Measurements from ENCODE around the gene PDE1A. TPM values are rescaled to one million over a fixed set of nuclear protein-coding genes. Genes with fewer than 3 reads are reported as not detected.

The PDE1A gene
- total and polyA plus RNA-seq, 2 of the 13 experiments (the other 11 are each of a cell fraction or from before 2014, with no cell fraction given), result not detected

DNA sequence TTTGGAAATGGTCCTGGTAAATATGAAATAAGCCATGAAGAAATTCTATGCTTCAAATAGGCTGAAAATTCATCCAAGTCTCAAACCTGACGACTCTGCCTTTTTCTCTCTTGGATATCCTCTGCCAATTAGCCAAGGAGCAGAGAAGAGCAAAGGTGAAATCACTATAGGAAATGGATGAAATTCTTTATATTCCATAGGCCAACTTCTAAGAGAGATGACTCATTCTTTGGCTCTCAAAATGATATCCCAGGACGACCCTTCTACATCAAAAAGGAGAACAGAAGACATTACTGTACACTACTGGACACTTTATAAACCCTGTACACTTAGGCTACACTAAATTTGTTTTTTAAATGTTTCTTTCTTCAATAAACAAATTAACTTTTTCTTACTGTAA, 22.7 kb downstream of the PDE1A start:
- CTCF ChIA-PET (ENCODE audit: low intra/inter-chr PET ratio, low total read pairs), result no interaction called here
- no peak for ATAC-seq

More for the DNA sequence above, 22.7 kb downstream of the PDE1A start:
- Histone ChIP-seq H2AFZ (ENCODE audit: low read length) (no peak overlapping the region), H3K36me3 (replicated peaks in 1 of 2; ENCODE audit: control insufficient read depth in 1 of 2, insufficient read depth in 2 of 2, low read length in 2 of 2) (no peaks in the 10 kb centered on the region), H3K4me1 (ENCODE audit: insufficient read depth, low read length) (no peaks in the 10 kb centered on the region), H3K4me3 (replicated peaks in 1 of 3; ENCODE audit: insufficient read depth in 1 of 3, low read depth in 2 of 3, low read length in 3 of 3) (no peak overlapping the region), H3K27me3 (ENCODE audit: control insufficient read depth in 1 of 2, insufficient read depth in 2 of 2, low read length in 2 of 2) (no peaks in the 10 kb centered on the region), H3K9me3 (ENCODE audit: low read length) (no peaks in the 10 kb centered on the region), H4K20me1 (ENCODE audit: insufficient read depth, low read length) (no peaks in the 10 kb centered on the region), H3K79me2 (ENCODE audit: insufficient read depth, low read length) (no peaks in the 10 kb centered on the region), H3K27ac (ENCODE audit: extremely low read length, insufficient read depth, low read length) (no peak overlapping the region), H3K9ac (ENCODE audit: insufficient read depth, low read depth, low read length) (no peak overlapping the region), H3K4me2 (ENCODE audit: low read depth, low read length) (no peak overlapping the region)
- 4% methylated on average over 2 of the region's 2 CpGs for WGBS (ENCODE audit: low lambda C conversion rate)
- DNase-seq (ENCODE audit: low spot score) (no peak), FAIRE-seq (no peak)
- no TSS peak for BruUV-seq (replicated peaks)
- intact Hi-C loops (cut with micrococcal nuclease; ENCODE audit: unreplicated experiment), result no loop called here
- in situ Hi-C loops (cut with HindIII; ENCODE audit: extremely low pct_ligation_motif_present, low pct_unique_long_range_greater_than_20kb), result no loop called here
- TF ChIP-seq SP2 (CRISPR knock-in tag; IDR thresholded peaks at IDR 0.05), result no peak
- TF ChIP-seq, protein P1, sequence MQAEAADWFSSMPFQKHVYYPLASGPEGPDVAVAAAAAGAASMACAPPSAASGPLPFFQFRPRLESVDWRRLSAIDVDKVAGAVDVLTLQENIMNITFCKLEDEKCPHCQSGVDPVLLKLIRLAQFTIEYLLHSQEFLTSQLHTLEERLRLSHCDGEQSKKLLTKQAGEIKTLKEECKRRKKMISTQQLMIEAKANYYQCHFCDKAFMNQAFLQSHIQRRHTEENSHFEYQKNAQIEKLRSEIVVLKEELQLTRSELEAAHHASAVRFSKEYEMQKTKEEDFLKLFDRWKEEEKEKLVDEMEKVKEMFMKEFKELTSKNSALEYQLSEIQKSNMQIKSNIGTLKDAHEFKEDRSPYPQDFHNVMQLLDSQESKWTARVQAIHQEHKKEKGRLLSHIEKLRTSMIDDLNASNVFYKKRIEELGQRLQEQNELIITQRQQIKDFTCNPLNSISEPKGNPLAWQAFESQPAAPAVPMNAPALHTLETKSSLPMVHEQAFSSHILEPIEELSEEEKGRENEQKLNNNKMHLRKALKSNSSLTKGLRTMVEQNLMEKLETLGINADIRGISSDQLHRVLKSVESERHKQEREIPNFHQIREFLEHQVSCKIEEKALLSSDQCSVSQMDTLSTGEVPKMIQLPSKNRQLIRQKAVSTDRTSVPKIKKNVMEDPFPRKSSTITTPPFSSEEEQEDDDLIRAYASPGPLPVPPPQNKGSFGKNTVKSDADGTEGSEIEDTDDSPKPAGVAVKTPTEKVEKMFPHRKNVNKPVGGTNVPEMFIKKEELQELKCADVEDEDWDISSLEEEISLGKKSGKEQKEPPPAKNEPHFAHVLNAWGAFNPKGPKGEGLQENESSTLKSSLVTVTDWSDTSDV (CRISPR knock-in tag; IDR thresholded peaks at IDR 0.05), result no peak
- TF ChIP-seq BORCS8-MEF2B (CRISPR knock-in tag; IDR thresholded peaks at IDR 0.05), result no peak
- TF ChIP-seq ZNF513 (CRISPR knock-in tag; conservative IDR thresholded peaks at IDR 0.05), result no peak
- TF ChIP-seq ZNF737 (CRISPR knock-in tag; IDR thresholded peaks at IDR 0.05; ENCODE audit: borderline replicate concordance), result no peak
- TF ChIP-seq PITX1 (CRISPR knock-in tag; IDR thresholded peaks at IDR 0.05), result no peak
- TF ChIP-seq DMTF1 (CRISPR knock-in tag; IDR thresholded peaks at IDR 0.05), result no peak
- no peak for TF ChIP-seq PPARG (CRISPR knock-in tag; conservative IDR thresholded peaks at IDR 0.05)
- TF ChIP-seq, protein P2, sequence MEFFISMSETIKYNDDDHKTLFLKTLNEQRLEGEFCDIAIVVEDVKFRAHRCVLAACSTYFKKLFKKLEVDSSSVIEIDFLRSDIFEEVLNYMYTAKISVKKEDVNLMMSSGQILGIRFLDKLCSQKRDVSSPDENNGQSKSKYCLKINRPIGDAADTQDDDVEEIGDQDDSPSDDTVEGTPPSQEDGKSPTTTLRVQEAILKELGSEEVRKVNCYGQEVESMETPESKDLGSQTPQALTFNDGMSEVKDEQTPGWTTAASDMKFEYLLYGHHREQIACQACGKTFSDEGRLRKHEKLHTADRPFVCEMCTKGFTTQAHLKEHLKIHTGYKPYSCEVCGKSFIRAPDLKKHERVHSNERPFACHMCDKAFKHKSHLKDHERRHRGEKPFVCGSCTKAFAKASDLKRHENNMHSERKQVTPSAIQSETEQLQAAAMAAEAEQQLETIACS (CRISPR knock-in tag; IDR thresholded peaks at IDR 0.05), result no peak
- no peak for TF ChIP-seq EEA1 (CRISPR knock-in tag; IDR thresholded peaks at IDR 0.05; ENCODE audit: borderline replicate concordance)
- TF ChIP-seq ZNF501 (CRISPR knock-in tag; IDR thresholded peaks at IDR 0.05), result no peak
- TF ChIP-seq, protein P3, sequence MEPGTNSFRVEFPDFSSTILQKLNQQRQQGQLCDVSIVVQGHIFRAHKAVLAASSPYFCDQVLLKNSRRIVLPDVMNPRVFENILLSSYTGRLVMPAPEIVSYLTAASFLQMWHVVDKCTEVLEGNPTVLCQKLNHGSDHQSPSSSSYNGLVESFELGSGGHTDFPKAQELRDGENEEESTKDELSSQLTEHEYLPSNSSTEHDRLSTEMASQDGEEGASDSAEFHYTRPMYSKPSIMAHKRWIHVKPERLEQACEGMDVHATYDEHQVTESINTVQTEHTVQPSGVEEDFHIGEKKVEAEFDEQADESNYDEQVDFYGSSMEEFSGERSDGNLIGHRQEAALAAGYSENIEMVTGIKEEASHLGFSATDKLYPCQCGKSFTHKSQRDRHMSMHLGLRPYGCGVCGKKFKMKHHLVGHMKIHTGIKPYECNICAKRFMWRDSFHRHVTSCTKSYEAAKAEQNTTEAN (CRISPR knock-in tag; conservative IDR thresholded peaks at IDR 0.05), result no peak
- TF ChIP-seq RFX3 (CRISPR knock-in tag; IDR thresholded peaks at IDR 0.05), result no peak
- no peak for TF ChIP-seq ETV6 (CRISPR knock-in tag; conservative IDR thresholded peaks at IDR 0.05)
- no peak for TF ChIP-seq ZNF777 (CRISPR knock-in tag; IDR thresholded peaks at IDR 0.05)
- TF ChIP-seq ARHGAP35 (CRISPR knock-in tag; IDR thresholded peaks at IDR 0.05; ENCODE audit: borderline replicate concordance), result no peak
- POLR2A ChIA-PET, result no interaction called here

All from HepG2 (cell line).